ENCODE results near the gene PYDC1.
"Not testable (repeated sequence)": the region's sequence is repeated elsewhere in the genome, so short reads cannot be mapped to it uniquely, and the experiment has no call there.

The PYDC1 gene

DNA sequence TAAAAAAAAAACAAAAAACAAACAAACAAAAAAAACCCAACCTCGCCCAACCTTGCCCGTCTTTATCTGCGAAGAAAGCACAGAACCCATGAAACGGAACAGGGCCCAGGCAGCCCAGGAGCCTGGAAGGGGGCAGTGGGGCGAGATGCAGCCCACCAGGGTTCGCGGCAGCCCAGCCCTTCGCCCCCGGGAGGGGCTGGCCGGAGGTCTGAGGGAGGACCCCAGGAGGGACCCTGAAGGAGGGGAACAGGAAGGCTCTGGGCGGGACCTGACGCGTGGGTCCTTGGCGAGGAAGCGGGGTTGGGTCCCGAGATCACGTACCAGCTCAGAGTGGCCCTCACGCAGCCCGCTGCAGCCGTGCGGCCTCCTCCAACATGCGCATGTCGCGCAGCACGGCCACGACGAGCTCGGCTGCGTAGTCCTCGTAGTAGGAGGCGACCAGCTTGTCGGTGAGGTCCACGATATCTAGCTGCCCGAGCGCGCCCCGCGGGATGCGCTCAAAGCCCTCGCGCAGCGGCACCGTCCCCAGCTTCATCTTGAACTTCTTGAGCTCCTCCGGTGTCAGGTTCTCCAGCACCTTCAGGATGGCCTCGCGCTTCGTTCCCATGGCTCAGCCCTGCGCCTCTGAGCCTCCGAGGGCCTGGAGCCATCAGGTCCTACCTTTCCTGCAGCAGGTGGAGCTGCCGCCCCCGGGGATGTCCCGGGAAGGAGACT, at the start of gene PYDC1:
Gene PYDC1 (minus strand): TSS at position 714 of the 714 bp plus-strand sequence. CDS start 107 bp downstream, at position 607.
- no peak for DNase-seq (ENCODE audit: low read depth)

DNA sequence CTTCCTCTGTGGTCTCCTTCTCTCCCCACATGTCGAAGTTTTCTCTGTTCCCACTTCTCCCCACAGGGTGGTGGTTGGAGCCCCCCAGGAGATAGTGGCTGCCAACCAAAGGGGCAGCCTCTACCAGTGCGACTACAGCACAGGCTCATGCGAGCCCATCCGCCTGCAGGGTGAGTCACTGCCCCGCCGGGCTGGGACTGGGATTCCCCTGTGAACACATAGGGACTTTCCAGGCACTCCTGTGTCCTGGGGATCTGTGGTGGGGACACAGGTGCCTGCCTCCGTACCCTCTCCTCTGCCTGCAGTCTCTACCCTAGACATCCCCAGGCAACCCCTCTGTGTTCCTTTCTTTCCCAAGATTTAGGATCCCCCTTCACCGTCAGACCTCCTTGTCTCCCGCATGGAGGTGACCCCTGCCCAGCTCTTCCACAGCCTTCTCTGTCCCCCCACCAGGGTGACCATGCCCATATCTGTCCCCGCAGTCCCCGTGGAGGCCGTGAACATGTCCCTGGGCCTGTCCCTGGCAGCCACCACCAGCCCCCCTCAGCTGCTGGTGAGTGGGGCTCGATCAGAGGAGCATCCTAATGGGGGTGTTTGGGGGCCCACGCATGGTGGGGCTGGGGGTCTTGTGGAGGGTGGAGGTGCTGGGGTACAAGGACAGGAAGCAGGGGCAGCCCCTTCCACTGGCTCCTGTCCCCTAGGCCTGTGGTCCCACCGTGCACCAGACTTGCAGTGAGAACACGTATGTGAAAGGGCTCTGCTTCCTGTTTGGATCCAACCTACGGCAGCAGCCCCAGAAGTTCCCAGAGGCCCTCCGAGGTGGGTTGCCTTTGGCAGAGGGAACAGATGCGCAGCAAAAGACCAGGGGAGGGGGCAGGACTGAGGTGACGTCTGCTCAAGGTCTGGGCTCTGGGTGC, 48.7 kb upstream of the PYDC1 start:
- peak; percentile 58 for DNase-seq (ENCODE audit: low read depth)

DNA sequence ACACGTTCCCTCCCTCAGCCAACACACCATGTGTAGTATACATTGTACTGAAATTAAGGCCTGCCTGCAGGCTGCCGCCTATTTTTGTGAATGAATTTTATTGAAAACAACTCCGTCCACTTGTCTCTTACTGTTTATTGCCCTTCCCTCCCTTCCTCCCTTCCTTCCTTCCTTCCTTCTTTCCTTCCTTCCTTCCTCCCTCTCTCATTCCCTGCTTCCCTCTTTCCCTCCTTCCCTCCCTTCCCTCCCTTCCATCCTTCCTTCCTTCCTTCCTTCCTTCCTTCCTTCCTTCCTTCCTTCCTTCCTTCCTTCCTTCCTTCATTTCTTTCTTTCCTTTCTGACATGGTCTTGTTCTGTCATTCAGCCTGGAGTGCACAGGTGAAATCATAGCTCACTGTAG, 45.1 kb upstream of the PYDC1 start:
- no peak for DNase-seq (ENCODE audit: low read depth)

DNA sequence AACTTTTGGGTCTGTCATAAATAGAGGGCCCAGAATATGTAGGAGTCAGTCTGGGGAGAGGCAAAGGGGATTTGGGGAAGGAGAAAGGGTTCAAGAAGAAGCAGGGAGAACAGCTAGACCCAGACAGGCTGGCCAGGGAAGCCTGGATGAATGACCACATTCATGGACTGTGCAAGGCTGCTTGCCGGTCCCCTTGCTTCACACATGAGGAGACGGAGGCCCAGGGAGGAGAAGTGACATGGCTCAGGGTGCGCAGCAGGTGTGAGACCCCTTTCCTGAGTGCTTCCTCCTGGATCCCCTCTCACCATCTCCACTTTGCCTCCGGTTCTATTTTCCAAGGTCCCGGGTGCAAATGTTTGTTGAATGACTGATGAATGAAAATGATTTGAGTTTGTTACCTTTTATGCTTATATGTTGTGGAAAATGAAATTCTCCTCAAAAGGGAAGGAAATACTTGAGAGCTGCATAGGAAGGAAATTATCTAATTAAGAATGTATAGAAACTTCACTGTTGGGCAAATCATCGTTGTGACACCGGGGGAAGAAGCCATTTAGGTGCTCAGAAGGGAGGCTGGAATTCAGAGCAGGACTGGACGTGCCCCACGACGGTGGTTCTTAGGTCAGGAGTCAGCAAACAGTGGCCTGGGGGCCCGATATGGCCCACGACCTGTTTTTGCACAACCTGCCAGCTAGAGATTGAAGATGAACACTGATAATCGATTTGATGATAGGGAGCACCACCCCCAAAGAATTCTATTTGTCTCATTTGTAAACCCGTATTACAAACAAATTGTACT, 43.4 kb upstream of the PYDC1 start:
- DNase-seq (ENCODE audit: low read depth), result no peak

DNA sequence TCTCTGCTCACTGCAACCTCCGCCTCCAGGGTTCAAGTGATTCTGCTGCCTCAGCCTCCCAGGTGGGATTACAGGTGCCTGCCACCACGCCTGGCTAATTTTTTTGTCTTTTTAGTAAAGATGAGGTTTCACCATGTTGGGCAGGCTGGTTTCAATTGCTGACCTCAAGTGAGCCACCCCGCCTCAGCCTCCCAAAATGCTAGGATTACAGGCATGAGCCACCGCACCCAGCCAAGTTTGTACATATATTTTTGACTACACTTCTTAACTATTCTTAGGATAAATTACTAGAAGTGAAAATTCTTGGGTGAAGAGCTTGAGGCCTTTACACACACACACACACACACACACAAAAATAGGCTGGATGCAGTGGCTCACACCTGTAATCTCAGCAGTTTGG, 41.4 kb upstream of the PYDC1 start:
- DNase-seq (ENCODE audit: low read depth), result no peak

DNA sequence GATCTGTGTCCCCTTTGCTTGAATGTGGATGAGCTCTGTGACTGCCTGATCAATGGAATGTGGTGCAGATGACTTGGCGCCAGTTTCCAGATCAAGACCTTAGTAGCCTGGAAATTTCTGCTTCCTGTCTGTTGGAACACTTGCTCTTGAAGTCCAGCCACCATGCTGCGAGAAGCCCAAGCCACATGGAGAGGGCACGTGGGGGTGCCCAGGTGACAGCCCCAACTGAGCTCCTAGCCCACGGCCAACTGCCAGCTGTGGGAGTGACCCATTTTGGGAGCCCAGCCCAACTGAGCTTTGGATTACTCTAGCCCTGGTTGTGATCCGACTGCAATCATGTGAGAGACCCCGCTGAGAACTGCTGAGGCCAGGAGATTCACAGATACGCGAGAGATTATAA, 39.5 kb upstream of the PYDC1 start:
- no peak for DNase-seq (ENCODE audit: low read depth)

DNA sequence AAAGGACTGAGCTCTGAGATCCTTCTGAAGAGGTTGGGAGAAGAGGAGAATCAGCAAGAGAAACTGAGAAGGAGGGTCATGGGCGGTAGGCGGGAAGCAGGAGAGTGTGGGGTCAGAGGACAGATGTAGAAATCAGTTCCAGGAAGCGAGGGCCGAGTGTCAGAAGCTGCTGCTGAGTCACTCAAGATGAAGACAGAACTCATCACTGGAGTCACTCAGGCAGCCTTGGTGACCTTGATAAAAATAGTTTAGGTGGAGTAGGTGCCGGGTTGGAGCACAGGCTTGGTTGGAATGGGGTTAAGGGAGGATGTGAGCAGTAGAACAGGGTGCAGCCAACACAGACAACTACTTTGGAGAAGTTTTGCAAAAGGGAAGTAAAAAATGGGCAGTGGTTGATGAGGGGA, 36.7 kb upstream of the PYDC1 start:
- no peak for DNase-seq (ENCODE audit: low read depth)

DNA sequence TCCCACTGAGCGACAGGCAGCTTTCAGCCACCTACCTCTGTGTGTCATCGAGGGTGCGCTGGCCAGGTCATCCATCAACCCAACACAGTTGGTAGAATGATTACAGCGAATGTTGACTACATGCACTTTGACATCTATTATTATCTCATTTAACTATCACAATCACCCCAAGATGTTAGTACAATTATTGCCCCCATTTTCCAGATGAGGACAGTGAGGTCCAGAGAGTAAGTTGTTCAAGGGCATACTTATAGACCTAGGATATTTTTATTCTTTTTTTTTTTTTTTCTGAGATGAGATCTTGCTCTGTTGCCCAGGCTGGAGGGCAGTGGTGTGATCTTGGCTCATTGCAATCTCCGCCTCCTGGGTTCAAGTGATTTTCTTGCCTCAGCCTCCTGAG, 34.5 kb upstream of the PYDC1 start:
- DNase-seq (ENCODE audit: low read depth), result no peak

DNA sequence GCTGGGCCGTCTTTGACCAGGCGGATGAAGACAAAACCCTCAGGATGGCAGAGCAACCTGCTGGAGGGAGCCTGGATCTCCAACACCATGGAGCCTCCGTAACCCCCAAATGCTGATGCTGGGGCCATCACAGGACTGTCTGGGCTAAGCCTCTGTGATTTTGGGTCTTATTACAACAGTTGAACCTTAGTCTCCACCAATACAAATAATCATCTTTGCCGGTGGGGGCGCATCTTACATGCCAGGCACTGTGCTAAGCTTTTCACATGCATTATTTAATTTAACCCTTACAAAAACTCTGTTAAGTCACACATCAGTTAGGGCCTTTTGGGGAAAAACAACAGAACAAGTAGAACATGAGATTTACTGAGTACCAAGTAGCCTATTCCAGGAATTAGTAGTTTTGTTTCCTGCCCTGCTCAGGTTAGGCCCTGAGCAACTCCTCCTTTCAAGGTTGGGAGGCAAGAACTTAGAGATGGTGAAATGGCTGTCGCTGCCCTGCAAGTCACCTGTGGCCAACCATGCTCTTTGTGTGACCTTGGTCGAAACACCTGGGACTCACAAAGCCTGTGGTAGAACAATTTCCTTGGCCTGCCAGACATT, 33.9 kb upstream of the PYDC1 start:
- DNase-seq (ENCODE audit: low read depth), result no peak

DNA sequence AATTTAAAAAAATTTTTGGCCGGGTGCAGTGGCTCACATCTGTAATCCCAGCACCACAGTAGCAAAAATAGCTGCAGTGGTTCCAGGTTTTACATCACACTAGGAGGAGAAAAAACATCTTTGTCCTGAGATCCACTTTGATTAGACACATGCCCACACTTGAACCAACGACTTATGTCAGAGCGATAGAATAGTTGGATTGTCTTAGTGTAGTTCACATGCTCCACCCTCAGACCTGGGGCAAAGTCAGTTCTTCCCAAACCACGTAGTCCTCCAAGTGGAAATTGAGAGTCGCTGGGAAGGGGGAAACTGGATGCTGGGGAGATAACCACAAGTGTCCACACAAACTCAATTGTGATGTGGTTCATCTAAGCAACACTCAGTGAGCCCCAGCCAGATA, 31.4 kb upstream of the PYDC1 start:
- DNase-seq (ENCODE audit: low read depth), result no peak

DNA sequence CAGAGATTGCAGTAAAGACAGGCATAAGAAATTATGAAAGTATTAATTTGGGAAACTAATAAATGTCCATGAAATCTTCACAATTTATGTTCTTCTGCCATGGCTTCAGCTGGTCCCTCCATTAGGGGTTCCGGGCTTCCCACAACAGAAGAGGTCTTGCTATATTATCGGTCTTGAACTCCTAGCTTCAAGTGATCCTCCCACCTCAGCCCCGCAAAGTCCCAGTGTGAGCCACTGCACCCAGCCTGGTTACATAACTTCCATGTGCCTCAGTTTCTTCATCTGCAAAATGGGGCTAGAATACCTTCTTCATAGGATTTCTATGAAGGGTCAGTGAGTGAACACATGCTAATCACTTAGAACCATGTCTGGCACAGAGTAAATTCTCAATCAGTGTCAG, 29.4 kb upstream of the PYDC1 start:
- DNase-seq (ENCODE audit: low read depth), result no peak

DNA sequence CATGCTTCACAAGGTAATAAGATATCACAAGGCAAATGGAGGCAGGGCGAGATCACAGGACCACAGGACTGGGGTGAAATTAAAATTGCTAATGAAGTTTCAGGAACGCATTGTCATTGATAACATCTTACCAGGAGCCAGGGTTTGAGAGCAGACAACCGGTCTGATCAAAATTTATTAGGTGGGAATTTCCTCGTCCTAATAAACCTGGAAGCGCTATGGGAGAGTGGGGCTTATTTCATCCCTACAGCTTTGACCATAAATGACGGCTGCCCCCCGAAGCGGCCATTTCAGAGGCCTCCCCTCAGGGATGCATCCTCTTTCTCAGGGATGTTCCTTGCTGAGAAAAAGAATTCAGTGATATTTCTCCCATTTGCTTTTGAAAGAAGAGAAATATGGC, 28.7 kb upstream of the PYDC1 start:
- DNase-seq (ENCODE audit: low read depth), result not testable (repeated sequence)

DNA sequence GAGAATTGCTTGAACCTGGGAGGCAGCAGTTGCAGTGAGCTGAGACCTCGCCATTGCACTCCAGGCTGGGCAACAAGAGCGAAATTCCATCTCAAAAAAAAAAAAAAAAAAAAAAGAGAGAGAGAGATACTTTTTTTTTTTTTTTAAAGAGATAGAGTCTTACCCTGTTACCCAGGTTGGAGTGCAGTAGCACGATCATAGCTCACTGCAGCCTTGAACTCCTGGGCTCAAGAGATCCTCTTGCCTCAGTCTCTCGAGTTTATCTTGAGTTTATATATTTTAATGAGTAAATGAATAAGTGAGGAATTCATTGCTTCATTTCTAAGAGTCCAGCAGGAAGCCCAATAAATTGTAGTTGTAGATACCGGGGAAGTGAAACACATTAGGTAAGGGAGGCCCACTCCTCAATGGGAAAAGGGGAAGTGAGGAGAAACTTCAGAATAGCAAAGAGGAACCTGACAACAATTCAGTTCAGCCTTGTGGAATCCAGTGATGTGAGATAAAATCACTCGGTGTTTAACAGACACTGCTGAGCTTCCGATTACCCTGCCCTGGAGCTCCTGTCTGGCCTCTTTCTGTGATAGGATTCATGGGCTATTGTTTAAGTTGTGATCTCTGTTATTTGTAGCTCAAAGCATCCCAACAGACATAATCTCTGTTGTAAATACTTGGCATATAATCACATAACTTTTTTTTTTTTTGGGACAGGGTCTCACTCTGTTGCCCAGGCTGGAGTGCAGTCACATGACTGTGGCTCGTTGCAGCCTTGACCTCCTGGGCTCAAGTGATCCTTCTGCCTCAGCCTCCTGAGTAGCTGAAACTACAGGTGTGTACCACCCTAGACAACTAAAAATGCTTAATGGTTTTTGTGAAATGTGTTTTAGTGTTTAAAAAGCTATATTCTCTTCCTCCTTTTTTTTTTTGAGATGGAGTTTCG, 27.1 kb upstream of the PYDC1 start:
- DNase-seq (ENCODE audit: low read depth), result no peak

DNA sequence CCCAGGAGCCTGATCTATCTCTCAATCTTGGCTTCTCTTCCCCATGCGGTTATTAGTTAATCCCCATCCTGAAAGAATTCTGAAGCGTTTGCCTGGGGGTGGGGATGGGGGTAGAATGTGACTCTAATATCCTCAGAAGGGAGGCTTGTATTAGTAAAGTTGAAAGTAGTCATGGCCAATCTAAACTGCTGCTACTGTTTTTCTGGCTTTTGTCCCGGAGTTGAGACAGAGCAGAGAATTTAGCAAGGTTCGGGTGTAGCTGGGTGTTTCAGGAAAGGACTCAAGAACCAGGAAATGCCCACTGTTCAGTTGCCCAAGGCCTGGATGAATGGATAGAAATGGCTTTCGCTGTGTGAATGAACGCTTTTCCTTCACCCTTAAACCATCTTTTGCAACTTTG, 25.3 kb upstream of the PYDC1 start:
- no peak for DNase-seq (ENCODE audit: low read depth)

DNA sequence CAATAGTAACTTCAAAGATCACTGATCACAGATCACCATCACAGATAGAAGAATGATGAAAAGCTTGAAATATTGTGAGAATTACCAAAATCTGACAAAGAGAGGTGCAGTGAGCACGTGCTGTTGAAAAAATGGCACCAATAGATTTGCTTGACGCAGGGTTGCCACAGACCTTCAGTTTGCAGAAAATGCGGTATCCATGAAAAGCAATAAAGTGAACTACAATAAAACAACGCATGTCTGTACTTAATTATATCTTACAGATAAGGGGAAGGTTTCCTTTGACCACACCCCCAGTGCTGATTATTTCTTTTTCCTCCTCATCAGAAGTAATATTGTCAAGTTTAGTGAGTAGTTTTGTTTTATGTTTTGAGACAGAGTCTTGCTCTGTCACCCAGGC, 21.1 kb upstream of the PYDC1 start:
- DNase-seq (ENCODE audit: low read depth), result no peak

DNA sequence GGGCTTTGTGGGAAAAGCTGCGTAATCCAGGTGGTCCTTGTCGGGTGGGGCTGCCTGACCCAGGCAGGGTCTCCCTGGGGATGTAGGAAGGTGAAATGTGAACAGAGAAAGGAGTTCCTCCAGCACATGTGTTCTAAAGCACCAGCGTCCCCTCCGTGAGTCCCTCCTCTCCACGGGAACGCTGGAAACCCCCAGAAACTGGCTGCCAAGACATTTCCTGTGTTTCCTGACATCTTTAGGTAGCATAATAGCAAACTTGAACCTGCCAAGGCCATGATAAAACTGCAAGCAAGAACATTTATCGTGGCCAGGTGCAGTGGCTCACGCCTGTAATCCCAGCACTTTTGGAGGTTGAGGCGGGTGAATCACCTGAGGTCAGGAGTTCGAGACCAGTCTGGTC, 12.6 kb upstream of the PYDC1 start:
- DNase-seq (ENCODE audit: low read depth), result no peak

DNA sequence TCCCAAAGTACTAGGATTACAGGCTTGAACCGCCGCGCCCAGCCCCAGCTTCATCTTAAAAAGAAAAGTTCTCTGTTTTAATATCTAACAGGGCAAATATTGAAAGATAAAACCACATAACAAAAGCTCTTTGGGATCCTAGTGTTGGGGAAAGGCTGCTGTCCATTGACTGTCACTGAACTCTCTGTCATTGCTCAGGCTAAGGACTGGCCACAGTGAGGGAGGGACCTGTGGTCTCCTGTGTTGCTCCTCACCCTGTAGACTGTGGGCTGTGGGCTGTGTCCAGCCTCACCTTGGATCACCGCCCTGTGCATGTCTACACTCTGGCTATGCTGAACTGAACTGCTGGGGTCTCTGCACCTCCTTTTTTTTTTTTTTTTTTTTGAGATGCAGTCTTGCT, 11.3 kb upstream of the PYDC1 start:
- DNase-seq (ENCODE audit: low read depth), result no peak

DNA sequence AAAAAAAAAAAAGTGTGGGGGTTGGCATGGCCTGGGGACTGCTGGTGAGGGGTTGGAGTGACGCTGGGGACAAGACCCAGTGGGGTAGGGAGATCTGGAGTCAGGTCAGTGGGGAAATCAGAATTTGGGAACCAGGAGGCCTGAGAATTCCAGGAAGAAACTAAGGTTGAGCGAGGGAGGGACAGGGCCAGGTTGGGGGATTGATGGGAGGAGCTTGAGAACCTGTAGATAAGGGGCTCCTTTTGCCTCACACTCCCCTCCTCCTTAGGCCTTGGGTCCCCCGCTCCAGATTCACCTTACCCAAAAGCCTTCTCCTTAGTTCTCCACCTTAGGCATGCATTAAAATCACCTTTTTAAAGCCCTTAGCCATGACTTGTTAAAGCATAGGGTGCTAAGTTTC, 8.3 kb upstream of the PYDC1 start:
- no peak for DNase-seq (ENCODE audit: low read depth)

DNA sequence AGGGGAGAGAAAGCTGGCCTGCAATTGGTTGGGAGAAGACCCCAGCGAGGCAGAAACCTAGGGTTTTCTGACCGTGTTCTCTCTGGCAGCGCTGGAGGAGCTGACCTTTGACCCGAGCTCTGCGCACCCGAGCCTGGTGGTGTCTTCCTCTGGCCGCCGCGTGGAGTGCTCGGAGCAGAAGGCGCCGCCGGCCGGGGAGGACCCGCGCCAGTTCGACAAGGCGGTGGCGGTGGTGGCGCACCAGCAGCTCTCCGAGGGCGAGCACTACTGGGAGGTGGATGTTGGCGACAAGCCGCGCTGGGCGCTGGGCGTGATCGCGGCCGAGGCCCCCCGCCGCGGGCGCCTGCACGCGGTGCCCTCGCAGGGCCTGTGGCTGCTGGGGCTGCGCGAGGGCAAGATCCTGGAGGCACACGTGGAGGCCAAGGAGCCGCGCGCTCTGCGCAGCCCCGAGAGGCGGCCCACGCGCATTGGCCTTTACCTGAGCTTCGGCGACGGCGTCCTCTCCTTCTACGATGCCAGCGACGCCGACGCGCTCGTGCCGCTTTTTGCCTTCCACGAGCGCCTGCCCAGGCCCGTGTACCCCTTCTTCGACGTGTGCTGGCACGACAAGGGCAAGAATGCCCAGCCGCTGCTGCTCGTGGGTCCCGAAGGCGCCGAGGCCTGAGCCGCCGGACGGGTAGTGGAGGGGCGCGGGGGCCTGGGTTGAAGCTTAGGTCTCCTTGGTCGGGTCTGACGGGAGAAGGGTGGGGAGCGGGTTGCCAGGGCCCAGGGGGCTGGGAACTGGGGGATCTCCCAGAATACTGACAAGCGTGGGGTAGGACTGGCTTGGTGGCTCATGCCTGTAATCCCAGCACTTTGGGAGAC, 7.4 kb upstream of the PYDC1 start:
- DNase-seq (ENCODE audit: low read depth), result no peak

DNA sequence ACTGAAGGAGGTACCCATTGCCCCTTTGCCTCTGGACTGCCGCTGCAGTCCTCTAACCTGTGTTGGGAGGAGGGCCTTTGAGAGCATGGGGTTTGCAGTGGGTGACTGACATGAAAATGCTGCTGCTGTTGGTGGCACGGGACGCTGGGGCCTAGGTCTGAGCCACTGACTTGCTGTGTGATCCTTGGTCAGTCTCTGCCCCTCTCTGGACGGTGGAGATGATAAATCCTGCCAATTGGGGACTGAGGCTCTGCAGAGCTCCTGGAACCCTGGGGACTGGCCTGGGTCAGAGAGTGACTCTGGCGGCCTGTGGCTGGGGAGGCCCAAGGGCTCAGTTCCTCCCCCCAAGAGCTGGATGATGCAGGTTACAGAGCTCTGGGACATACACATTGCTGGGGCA, 6.1 kb upstream of the PYDC1 start:
- no peak for DNase-seq (ENCODE audit: low read depth)

Data from stimulated activated CD8-positive, alpha-beta memory T cell treated with anti-CD3 and anti-CD28 coated beads, Interleukin-12 subunit alpha, Interleukin-12 subunit beta, amount 100 ng/mL, for 4 hours (primary cell).